HG03135 (cell line): ENCODE data around the gene PARP6.

ENCODE experiments used
- ATAC-seq: cut with Tn5 transposase; IDR thresholded peaks from one replicate; pipeline ENCODE4 v1.9.1; 2021; ENCODE audit warnings: mild to moderate bottlenecking, moderate library complexity; ENCODE audit not compliant: unreplicated experiment

The PARP6 gene

GRCh38 chr15:72201391-72201921 lies 70.9 kb downstream of the PARP6 start:
- ATAC-seq, result no peak

DNA sequence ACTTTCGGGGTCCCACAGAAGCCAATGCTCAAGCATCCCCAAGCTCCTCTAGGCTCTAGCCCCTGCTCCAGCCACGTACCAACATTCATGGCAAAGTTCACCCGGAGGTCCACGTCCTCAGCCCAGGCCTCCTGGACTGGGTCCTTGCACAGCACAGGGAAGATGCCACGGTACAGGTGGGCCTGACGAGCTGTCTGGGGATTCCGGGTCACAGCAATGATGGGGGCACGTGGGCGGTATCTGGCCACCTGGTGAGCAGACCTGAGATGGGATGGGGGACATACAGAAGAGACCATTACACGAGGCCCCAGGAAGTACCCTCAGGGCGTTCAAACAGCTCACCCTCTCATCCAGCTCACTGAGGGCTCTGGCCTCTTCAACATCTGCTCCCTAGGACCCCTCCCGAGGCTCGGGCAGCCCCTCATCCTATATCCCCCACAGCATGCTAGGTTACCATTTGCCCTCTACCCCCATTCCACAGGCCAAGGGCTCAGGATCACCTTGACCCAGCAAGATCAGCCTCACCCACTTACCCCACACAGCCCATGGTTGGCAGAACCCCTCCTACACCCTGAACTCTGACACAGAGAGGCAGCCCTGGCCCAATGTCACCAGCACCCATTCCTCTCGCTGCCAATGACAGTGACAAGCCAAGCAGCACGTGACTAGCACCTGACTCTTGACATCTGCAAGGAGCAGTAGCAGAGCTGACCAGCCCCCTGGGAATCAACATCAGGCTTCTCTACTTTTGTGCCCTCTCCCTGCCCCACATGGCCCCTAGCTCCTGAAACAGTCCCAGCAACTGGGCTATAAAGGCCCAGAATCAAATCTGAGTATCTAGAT lies 71.7 kb downstream of the PARP6 start:
- ATAC-seq, result no peak

DNA sequence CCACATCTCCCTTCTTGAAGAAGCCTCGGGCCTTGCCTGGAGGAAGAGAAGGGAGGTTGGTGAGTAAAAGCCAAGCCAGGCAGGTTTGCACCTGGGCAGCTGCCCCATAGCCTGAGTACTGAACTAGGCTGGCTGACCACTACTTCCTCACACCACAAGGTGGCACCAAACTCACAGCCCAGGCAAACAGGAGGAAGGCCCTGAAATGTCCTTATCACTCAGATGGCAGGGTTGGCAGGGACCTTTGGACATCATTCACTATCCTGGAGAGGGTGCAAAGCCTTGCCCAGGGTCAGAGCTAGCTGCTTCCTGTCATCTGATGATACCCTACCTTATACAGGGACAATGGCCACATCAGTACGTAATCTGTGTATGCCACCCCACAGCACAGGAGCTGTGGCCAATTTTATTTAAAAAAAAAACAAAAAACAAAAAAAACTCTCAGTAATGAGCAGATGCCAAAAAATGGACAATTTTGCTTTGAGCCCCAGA lies 72.6 kb downstream of the PARP6 start:
- ATAC-seq, result peak; percentile 39

GRCh38 chr15:72199205-72199515 lies 73.2 kb downstream of the PARP6 start:
- no peak for ATAC-seq

GRCh38 chr15:72198356-72199204 lies 73.8 kb downstream of the PARP6 start:
- no peak for ATAC-seq

GRCh38 chr15:72197460-72198355 lies 74.6 kb downstream of the PARP6 start, which contains the start of gene GRAMD2A:
Gene GRAMD2A, minus strand, starts transcription at chr15:72197787.
- no peak for ATAC-seq

DNA sequence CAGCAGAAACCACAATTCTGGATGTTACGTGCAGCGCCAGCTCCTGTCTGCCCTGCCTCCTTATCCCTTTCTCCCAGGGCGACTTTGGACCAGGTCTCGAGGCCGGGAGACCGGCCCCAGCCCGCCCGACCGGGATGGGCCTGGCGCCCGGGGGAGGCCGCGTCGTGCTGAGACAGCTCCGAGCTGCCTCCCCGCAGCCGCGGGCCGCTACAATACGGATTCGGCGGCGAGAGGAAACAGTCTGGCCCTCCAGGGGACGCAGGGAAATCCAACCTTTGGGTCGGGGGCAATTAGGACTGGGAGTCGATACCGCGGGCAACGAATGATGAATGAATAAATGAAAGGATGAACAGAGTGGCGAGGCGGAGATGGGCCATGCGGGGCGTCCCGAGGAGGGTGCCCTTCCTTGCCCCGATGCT lies 75.3 kb downstream of the PARP6 start:
- ATAC-seq, result no peak

DNA sequence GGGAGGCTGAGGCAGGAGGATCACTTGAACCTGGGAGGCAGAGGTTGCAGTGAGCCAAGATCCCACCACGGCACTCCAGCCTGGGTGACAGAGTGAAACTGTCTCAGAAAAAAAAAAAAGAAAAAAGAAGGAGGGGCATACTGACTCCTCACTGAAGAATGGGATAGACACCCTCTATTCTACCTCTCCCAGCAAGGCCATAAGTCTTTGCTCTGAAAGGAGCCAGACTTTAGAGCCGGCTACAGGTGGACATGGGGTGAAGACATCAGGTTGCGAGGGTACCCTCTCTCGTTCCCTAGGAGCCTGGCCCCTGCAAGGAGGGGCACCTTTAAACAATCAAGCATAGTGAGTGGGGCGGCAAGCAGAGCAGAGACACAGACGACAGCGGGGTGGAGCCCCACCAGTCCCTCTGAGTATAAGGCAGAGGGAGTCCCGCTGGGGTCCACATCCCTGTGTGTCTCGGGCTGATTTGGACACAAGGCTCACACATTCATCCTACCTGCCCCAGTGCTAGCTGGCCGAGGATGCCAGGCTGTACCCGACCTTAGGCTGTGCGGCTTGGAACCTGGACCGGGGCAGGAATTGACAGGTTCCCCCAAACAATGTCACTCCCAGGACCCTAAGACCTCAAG lies 75.8 kb downstream of the PARP6 start:
- no peak for ATAC-seq

DNA sequence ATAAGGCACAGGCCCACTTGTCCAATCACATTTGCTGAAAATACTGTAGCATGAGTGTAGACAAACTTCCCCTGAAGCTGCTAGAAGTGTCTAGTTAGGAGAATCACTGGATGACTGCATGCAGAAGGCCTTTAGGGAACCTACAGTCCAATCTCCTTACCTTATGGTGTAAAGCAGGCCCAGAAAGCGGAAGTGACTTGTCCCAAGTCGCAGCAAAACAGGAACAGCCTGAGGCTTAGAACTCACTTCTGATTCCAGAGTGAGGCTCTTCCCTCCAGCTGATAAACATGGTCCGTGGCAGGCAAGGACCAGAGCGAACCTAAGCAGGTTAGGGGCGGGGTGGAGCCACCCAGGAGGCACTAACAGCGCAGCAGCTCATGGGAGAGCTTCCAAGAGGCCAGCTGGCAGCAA lies 77.2 kb downstream of the PARP6 start:
- no peak for ATAC-seq

- ATAC-seq, result no peak
Observed at GRCh38 chr15:72193836-72194396, 78.4 kb downstream of the PARP6 start.

DNA sequence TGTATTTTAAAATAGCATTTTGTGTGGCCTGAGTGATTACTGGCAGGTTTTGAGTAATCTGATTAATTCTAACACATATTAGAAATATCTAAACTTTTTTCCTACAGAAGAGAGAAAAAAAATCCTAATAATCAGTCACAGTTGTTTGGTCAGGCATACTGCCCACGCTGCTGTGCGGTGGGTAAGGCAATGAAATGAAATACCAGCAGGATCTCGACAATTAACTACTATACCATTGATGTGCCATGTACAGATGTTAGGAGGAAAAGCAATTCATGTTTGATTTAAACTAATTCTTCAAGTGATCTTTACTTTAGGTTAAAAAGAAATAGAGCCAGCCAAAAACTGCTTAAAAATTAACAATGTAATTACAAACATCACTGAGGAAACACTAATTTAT lies 79.9 kb downstream of the PARP6 start:
- no peak for ATAC-seq
